PC-9 (cell line): ENCODE measurements around the gene DOCK1. TPM values are rescaled to one million over a fixed set of nuclear protein-coding genes. Genes with fewer than 3 reads are reported as not detected.

Experiments used
- BruUV-seq: library from RNA; stranded (reverse); fragments of 400-500 nt; replicated peaks from 2 replicates; lab custom pipeline; 2021; lab: Mats Ljungman, UMichigan
- CTCF ChIA-PET: fragments of 300-600 bp; sonication (Branson Sonifier 250); formaldehyde crosslinking; loops from one replicate; lab custom pipeline; 2022; ENCODE audit warnings: antibody characterized with exemption; lab: Charles Lee
- POLR2A ChIA-PET: fragments of 300-600 bp; sonication (Branson Sonifier 250); formaldehyde crosslinking; loops from one replicate; lab custom pipeline; 2022; ENCODE audit warnings: antibody characterized with exemption; ENCODE audit not compliant: unreplicated experiment; lab: Charles Lee
- DNase-seq, 2 experiments: peaks; one replicate each; pipeline versions ENCODE4 v3.0.0 to v3.0.0-alpha.2; 2015 to 2022; ENCODE audit warnings: mixed read lengths in 1 of 2
- H2AFZ ChIP-seq: fragments of 200-600 bp; sonication (generic); 2 replicates; pipeline ENCODE4 v1.8.1; 2017; ENCODE audit warnings: antibody characterized with exemption
- H3F3A ChIP-seq: fragments of 200-600 bp; sonication (generic); 2 replicates; pipeline ENCODE4 v1.8.1; 2017; ENCODE audit warnings: antibody characterized with exemption, mild to moderate bottlenecking, low read depth; ENCODE audit not compliant: insufficient read depth
- H3K27ac ChIP-seq: fragments of 200-600 bp; sonication (generic); 2 replicates; pipeline ENCODE4 v1.6.1; 2016; ENCODE audit warnings: mixed run types
- H3K27me3 ChIP-seq: fragments of 200-600 bp; sonication (generic); 2 replicates; pipeline ENCODE4 v1.6.1; 2016; ENCODE audit warnings: low read depth, mixed run types; ENCODE audit not compliant: insufficient read depth
- H3K36me3 ChIP-seq: fragments of 200-600 bp; sonication (generic); 2 replicates; pipeline ENCODE4 v1.6.1; 2016; ENCODE audit warnings: low read depth, mixed run types
- H3K4me1 ChIP-seq: fragments of 200-600 bp; sonication (generic); replicated peaks from 2 replicates; pipeline ENCODE4 v1.6.1; 2016; ENCODE audit warnings: mixed run types; ENCODE audit not compliant: insufficient read depth
- H3K4me2 ChIP-seq: fragments of 200-600 bp; sonication (generic); 2 replicates; pipeline ENCODE4 v1.6.1; 2017; ENCODE audit warnings: mixed run types
- H3K4me3 ChIP-seq: fragments of 200-600 bp; sonication (generic); 2 replicates; pipeline ENCODE4 v1.6.1; 2016; ENCODE audit warnings: mixed run types
- H3K79me2 ChIP-seq: fragments of 200-600 bp; sonication (generic); 2 replicates; pipeline ENCODE4 v1.6.1; 2017; ENCODE audit warnings: low read depth, mixed run types
- H3K9me2 ChIP-seq: fragments of 200-600 bp; sonication (generic); 2 replicates; pipeline ENCODE4 v1.8.1; 2017; ENCODE audit warnings: mild to moderate bottlenecking; ENCODE audit not compliant: insufficient read depth
- H3K9me3 ChIP-seq: fragments of 200-600 bp; sonication (generic); 2 replicates; pipeline ENCODE4 v1.8.1; 2016; ENCODE audit warnings: low read depth; ENCODE audit not compliant: insufficient read depth
- H4K20me1 ChIP-seq: fragments of 200-600 bp; sonication (generic); 2 replicates; pipeline ENCODE4 v1.8.1; 2017; ENCODE audit not compliant: insufficient read depth
- CTCF ChIP-seq: fragments of 200-600 bp; sonication (generic); conservative IDR thresholded peaks from 2 replicates; pipeline ENCODE4 v1.6.1; 2017; ENCODE audit warnings: mixed run types, antibody characterized with exemption, mild to moderate bottlenecking, moderate library complexity
- EZH2 ChIP-seq: fragments of 200-600 bp; sonication (generic); IDR thresholded peaks from 2 replicates; pipeline ENCODE4 v1.8.0; 2017; ENCODE audit warnings: antibody characterized with exemption, low read depth
- intact Hi-C: fragments of 100-400 bp; cut with micrococcal nuclease; formaldehyde crosslinking; loops from one replicate; pipeline ENCODE4 v1.10.0; 2022; ENCODE audit not compliant: unreplicated experiment
- total RNA-seq: library from RNA; stranded (reverse); gene quantifications from 2 replicates; pipeline ENCODE4 v1.2.3, GENCODE V29; 2021

Gene DOCK1
- total RNA-seq, 1 experiment from 2014 or later: 24.8 TPM

- Histone ChIP-seq H4K20me1 (no peaks in the 10 kb centered on the region), H3K9me3 (no peaks in the 10 kb centered on the region), H3F3A (no peaks in the 10 kb centered on the region), H2AFZ (no peak overlapping the region), H3K4me3 (no peak overlapping the region), H3K4me2 (no peak overlapping the region), H3K27me3 (no peaks in the 10 kb centered on the region), H3K79me2 (no peaks in the 10 kb centered on the region), H3K36me3 (no peaks in the 10 kb centered on the region), H3K4me1 (no peaks in the 10 kb centered on the region), H3K9me2 (no peaks in the 10 kb centered on the region), H3K27ac (no peak overlapping the region)
- ChIA-PET CTCF (no interaction called here), POLR2A (no interaction called here)
- intact Hi-C loops: no loop called here
- no peak for DNase-seq
- no peak for TF ChIP-seq CTCF
- TF ChIP-seq EZH2: no peak
- no TSS peak for BruUV-seq
Observed at GRCh38 chr10:126972635-126973414, 67.6 kb downstream of the DOCK1 start.

GRCh38 chr10:126975221-126975620, 70.0 kb downstream of the DOCK1 start:
- no peak overlapping the region for H2AFZ ChIP-seq
- no peaks in the 10 kb centered on the region for H3K4me1 ChIP-seq
- DNase-seq: no peak
- H3K36me3 ChIP-seq: no peaks in the 10 kb centered on the region
- H4K20me1 ChIP-seq: no peaks in the 10 kb centered on the region
- ChIA-PET CTCF (no interaction called here), POLR2A (no interaction called here)
- no peak for TF ChIP-seq EZH2
- TF ChIP-seq CTCF: no peak
- H3K27me3 ChIP-seq: no peaks in the 10 kb centered on the region
- no peaks in the 10 kb centered on the region for H3K79me2 ChIP-seq
- H3K9me3 ChIP-seq: no peaks in the 10 kb centered on the region
- no peak overlapping the region for H3K4me3 ChIP-seq
- no peak overlapping the region for H3K27ac ChIP-seq
- no TSS peak for BruUV-seq
- H3F3A ChIP-seq: no peaks in the 10 kb centered on the region
- intact Hi-C loops: no loop called here
- no peak overlapping the region for H3K4me2 ChIP-seq
- H3K9me2 ChIP-seq: no peaks in the 10 kb centered on the region

- BruUV-seq: no TSS peak
- H3K79me2 ChIP-seq: no peaks in the 10 kb centered on the region
- no peaks in the 10 kb centered on the region for H3K36me3 ChIP-seq
- no peaks in the 10 kb centered on the region for H3K9me2 ChIP-seq
- intact Hi-C loops: no loop called here
- H2AFZ ChIP-seq: no peak overlapping the region
- no peak for DNase-seq
- H3F3A ChIP-seq: no peaks in the 10 kb centered on the region
- no peaks in the 10 kb centered on the region for H3K27me3 ChIP-seq
- no peak overlapping the region for H3K27ac ChIP-seq
- H3K4me1 ChIP-seq: no peaks in the 10 kb centered on the region
- TF ChIP-seq EZH2: no peak
- TF ChIP-seq CTCF: no peak
- no peak overlapping the region for H3K4me2 ChIP-seq
- ChIA-PET CTCF (no interaction called here), POLR2A (no interaction called here)
- no peaks in the 10 kb centered on the region for H4K20me1 ChIP-seq
- no peak overlapping the region for H3K4me3 ChIP-seq
- no peaks in the 10 kb centered on the region for H3K9me3 ChIP-seq
Observed at GRCh38 chr10:126977216-126977615, 72.0 kb downstream of the DOCK1 start.
